Measurements from ENCODE around the gene OCA2. TPM values are rescaled to one million over a fixed set of nuclear protein-coding genes. Genes with fewer than 3 reads are reported as not detected.

OCA2 gene
- total and polyA plus RNA-seq, 2 of the 8 experiments (the other 6 are each of a cell fraction or from before 2014, with no cell fraction given), result 0.20 TPM

- TF ChIP-seq HDAC2 (IDR thresholded peaks at IDR 0.05; ENCODE audit: borderline replicate concordance in 1 of 2, low read depth in 2 of 2, low read length in 2 of 2) (no peak), NANOG (IDR thresholded peaks at IDR 0.05; ENCODE audit: insufficient read depth, low read depth, low read length, poor library complexity, severe bottlenecking) (no peak), TCF12 (IDR thresholded peaks at IDR 0.05; ENCODE audit: low read depth, low read length) (no peak), POLR2A (IDR thresholded peaks at IDR 0.05; ENCODE audit: control extremely low read depth in 1 of 2, low read depth in 2 of 2, low read length in 2 of 2) (no peak), TAF7 (optimal IDR thresholded peaks at IDR 0.05; ENCODE audit: borderline replicate concordance, low read depth, low read length) (no peak), GABPA (IDR thresholded peaks at IDR 0.05; ENCODE audit: borderline replicate concordance, insufficient read depth, low read length) (no peak), CEBPB (IDR thresholded peaks at IDR 0.05; ENCODE audit: low read depth, low read length) (no peak)
Measured at GRCh38 chr15:28013976-28014375, 85.1 kb downstream of the OCA2 start (continued).

Measured in H1 (cell line).